ENCODE results near the gene B4GALNT4.
"Not testable (repeated sequence)": the region's sequence is repeated elsewhere in the genome, so short reads cannot be mapped to it uniquely, and the experiment has no call there.

B4GALNT4 gene, protein sequence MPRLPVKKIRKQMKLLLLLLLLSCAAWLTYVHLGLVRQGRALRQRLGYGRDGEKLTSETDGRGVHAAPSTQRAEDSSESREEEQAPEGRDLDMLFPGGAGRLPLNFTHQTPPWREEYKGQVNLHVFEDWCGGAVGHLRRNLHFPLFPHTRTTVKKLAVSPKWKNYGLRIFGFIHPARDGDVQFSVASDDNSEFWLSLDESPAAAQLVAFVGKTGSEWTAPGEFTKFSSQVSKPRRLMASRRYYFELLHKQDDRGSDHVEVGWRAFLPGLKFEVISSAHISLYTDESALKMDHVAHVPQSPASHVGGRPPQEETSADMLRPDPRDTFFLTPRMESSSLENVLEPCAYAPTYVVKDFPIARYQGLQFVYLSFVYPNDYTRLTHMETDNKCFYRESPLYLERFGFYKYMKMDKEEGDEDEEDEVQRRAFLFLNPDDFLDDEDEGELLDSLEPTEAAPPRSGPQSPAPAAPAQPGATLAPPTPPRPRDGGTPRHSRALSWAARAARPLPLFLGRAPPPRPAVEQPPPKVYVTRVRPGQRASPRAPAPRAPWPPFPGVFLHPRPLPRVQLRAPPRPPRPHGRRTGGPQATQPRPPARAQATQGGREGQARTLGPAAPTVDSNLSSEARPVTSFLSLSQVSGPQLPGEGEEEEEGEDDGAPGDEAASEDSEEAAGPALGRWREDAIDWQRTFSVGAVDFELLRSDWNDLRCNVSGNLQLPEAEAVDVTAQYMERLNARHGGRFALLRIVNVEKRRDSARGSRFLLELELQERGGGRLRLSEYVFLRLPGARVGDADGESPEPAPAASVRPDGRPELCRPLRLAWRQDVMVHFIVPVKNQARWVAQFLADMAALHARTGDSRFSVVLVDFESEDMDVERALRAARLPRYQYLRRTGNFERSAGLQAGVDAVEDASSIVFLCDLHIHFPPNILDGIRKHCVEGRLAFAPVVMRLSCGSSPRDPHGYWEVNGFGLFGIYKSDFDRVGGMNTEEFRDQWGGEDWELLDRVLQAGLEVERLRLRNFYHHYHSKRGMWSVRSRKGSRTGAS

DNA sequence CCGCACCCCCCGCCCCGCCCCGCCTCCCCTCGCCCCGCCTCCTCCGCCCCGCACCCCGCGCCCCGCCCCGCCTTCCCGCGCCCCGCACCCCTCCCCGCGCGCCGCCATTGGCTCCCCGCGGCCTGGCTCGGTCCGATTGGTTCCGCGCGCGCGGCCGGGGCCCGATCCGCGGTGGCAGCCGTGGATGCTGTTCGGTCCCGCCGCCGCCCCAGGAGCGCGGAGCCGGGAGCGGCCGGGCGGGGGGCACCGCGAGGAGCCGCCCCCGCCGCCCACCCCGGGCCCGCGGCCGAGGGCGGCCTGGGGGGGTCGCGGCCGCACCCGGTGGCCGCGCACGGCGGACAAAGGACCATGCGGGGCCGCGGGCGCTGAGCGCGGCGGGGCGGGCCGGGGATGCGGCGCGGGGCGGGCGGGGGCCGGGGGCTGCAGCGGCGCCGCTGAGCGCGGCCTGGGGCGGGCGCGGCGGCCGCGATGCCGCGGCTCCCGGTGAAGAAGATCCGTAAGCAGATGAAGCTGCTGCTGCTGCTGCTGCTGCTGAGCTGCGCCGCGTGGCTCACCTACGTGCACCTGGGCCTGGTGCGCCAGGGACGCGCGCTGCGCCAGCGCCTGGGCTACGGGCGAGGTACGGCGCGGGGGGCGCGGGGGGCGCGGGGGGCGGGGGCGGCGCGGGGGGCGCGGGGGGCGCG, at the start of gene B4GALNT4:
B4GALNT4 (plus strand) TSS at position 164 of the 683 bp plus-strand sequence; CDS start at position 469, 305 bp downstream.
- DNase-seq, result peak in 1 of 2 donors; percentile 44

DNA sequence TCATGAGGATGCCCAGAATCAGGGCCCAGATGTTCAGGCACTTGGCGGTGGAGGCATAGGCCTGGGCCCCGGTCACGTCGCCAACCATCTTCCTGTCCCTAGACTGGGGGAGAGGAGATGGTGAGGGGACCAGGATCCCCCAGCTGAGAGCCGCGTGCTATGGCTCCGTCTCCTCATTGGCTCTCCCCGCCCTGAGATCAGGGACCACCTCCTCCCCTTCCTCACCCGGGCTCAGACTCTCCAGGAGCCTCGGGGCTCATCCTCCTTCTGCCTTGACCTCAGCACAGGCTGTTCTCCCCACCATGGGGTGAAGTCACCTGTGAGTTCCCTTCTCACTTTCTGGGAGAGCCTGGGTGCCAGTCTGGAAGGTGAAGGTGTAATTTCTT, 49.4 kb upstream of the B4GALNT4 start:
- DNase-seq, result not testable (repeated sequence)

DNA sequence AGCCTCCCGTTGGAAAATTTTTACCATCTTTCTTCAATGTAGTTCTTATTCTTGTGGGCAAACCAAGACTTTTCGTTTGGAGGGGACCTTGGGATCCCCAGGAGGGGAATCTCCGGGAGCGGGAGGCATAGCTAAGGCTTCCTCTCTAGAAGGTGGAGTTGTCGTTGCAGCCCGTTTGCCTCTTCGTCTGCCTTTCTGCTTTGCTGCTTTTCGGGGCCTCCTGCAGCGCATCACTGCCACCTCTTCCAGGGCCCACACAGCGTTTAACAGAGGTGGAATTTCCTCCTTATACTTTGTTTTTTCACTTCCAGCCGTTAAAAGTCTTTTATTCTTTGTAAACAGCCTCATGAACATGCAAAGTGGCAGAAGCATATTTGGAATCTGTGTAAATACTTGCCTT, 45.1 kb upstream of the B4GALNT4 start:
- DNase-seq, result no peak

DNA sequence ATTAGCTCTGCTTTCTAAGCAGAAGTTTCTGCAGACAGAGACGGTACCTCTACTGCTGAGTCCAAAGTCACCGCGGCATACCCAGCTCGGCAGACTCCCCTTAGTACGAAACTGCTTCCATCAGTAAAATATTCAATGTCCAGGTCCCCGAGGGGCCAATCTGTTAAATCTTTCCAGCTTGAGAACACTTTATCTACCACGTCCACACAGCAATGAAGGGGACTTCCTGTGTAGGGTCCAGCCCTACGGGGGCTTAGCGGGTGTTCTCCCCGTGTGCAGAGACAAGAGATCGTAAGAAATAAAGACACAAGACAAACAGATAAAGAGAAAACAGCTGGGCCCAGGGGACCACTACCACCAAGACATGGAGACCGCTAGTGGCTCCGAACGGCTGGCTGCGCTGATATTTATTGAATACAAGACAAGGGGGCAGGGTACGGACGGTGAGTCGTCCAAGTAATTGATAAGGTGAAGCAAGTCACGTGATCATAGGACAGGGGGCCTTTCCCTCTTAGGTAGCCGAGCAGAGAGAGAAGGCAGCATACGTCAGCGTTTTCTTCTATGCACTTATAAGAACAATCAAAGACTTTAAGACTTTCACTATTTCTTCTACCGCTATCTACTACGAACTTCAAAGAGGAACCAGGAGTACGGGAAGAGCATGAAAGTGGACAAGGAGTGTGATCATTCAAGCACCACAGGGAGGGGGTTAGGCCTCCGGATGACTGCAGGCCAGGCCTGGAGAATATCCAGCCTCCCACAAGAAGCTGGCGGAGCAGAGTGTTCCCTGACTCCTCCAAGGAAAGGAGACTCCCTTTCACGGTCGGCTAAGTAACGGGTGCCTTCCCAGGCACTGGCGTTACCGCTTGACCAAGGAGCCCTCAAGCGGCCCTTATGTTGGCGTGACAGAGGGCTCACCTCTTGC, 44.4 kb upstream of the B4GALNT4 start:
- DNase-seq, result peak in 1 of 2 donors; percentile 25

DNA sequence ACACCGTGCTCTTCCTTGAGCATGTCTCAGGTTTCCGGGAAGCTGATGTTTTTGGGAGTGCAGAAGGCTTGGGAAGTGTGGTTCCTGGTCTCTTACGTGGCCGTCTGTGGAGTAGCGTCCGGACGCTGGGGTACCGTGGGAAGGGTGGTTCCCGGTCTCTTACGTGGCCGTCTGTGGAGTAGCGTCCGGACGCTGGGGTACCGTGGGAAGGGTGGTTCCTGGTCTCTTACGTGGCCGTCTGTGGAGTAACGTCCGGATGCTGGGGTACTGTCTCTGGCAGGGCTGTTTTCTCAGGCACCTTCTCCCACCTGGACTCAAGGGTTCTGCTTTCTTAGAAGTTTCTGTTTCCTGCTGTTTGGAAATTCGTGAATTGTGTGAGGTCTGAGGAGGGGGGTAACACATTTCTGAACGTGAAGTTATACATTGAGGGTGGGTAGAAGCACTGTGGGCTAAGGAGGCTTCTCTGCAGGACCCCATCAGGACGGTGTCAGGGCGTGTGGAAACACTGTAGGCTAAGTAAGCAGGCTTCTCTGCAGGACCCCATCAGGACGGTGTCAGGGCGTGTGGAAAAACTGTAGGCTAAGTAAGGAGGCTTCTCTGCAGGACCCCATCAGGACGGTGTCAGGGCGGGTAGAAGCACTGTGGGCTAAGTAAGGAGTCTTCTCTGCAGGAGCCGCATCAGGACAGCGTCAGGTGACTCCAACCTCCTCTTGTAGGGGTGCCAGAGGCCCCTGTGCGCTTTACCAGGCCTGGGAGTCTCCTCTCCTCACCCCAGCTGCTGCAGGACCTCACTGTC, 43.3 kb upstream of the B4GALNT4 start:
- DNase-seq, result no peak

DNA sequence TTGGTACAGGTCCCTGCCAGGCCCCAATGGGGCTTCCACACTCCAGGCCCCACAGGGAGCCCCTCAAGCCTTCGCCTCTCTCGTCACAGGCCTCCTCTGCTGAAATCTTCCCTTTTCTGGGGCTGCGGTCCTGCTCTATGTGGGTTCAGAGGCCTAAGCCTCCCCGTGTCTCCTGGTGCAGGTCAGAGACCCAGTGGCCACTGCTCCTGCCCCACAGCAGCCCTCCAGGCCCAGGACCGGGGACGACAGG, 42.8 kb upstream of the B4GALNT4 start:
- DNase-seq, result no peak

DNA sequence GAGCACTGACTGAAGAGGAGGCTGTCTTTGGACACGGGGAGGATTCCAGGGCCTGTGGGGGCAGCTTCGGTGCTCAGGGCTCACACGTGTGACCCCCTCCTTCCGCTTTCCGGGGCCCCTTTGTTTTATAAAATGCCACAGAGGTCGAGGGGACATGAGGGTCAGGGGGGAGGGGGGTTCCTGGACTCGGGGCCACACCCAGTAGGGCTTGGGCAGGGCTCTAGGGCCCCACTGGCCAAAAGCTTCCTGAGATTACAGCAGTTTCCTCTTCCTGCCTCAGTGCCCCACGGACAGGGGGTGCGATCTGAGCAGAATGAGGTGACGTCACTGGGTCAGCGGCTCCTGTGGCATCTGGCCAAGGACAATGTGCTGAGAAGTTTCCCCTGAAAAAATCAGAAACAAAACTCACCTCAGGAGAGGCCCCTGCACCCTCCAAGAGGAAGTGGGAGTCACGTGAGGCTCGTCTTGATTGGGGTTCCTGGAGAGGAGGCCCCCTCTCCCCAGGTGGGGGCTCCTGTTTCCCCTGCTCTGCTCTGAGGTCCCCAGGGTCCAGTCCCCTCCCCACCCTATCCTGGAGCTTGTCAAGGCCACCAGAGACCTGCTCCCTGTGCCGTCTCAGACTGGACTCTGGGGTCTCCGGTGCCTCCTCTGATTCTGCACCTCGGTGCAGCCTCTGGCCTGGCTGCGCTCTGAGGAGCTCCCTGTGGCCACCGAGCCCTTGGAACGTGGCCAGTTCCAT, 42.3 kb upstream of the B4GALNT4 start:
- DNase-seq, result peak; percentile 88 to 89

DNA sequence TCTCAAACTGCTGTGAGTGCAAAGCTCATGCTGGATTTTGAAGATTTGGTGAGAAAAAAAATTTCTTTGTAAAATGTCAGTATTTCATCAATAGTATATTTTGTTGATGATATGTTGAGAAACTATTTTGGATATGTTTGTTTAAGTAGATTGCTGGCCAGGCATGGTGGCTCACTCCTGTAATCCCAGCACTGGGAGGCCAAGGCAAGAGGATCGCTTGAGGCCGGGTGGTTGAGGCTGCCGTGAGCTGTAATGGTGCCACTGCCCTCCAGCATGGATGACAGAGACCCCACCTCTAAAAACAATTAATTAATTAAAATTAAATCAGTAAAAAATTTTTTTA, 41.7 kb upstream of the B4GALNT4 start:
- DNase-seq, result no peak

DNA sequence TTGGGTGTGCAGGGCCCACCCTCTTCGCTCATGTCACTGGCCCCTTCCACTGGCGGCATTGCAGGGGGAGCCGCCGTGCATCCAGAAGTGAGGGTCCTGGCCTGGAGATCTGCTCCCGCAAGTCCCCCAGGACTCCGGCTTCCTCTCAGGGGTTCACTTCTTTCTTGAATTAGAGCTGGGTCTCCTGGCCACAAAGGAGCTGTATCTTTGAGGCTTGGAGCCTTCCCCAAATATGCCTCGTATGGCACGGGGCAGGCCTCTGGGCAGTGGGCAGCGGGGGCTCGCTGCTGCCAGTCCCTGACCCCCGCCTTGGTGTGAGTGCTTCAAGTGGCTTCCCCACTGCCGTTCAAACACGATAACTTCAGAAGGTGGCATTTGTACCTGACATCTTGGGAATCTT, 41.3 kb upstream of the B4GALNT4 start:
- DNase-seq, result no peak

DNA sequence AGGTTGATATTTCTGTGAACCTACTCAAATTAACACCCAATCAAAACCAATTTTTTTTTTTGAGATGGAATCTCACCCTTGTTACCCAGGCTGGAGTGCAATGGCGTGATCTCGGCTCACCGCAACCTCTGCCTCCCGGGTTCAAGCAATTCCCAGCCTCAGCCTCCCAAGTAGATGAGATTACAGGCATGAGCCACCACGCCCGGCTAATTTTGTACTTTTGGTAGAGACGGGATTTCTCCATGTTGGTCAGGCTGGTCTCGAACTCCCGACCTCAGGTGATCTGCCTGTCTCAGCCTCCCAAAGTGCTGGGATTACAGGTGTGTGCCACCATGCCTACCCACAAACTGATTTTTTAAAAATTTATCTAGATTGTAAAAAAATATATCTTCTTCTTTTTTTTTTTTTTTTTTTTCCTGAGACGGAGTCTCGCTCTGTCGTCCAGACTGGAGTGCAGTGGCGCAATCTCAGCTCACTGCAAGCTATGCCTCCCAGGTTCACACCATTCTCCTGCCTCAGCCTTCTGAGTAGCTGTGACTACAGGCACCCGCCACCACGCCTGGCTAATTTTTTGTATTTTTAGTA, 40.7 kb upstream of the B4GALNT4 start:
- DNase-seq, result not testable (repeated sequence)

DNA sequence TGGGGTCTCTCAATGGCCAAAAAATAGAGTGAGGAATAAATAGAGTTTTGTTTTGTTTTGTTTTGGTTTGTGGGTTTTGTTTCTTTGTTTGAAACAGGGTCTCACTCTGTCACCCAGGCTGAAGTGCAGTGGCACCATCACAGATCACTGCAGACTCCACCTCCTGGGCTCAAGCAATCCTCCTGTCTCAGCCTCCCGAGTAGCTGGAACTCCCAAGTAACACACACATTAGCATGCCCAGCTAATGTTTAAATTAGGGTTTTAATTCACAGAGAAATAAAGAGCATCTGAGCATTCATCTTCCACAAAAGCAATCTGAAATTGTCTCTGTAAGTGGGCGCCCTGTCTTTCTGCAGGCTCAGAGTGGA, 39.4 kb upstream of the B4GALNT4 start:
- DNase-seq, result no peak

DNA sequence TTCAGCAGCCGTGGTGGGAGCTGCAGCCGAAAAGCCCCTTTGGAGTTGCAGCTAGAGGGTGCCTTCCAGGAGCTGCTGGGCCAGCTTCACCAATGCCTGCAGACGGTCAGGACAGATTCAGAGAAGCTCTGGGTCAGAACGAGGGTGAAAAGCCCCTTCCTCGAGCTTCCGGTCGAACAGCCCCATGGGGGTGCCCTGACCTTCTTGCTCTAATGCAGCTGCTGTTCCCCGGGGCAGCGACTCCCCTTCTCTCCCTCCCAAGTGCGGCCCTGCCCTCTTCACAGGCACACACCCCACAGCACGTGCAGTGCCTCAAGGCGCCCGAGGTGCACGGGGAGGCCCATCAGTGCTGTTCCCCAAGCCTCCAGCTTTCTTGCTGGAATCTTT, 39.0 kb upstream of the B4GALNT4 start:
- no peak for DNase-seq

DNA sequence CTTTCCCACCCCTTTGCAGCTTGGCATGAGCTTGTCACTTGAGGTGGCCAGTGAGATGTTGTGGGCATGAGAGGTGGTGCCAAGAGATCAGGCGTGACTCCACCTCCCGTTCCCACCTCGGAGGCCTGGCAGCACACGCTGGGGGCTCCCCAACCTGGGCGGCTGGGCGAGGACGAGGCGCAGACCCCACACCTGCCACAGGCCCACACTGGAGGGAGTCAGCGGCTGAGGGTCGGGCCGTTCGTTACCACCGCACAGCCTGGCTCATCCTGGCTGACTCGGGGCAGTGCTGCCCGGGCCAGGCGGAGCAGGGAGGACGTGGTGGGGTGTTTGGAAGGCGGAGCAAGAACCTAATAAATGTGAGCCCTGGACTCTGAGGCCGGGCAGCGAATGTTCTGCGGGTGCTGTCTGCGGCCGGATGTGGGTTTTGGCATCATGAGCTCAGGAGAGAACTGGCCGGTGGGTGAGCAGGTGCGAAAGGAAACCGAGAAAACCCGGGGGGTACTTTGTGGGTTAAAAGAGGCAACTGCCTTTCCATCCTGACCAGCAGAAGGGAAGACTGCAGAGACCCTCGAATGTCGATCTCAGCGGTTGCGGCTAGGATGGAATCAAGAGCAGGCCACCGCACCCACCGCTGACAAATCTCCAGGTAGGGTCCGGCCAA, 38.5 kb upstream of the B4GALNT4 start:
- peak in 1 of 2 donors; percentile 46 for DNase-seq

DNA sequence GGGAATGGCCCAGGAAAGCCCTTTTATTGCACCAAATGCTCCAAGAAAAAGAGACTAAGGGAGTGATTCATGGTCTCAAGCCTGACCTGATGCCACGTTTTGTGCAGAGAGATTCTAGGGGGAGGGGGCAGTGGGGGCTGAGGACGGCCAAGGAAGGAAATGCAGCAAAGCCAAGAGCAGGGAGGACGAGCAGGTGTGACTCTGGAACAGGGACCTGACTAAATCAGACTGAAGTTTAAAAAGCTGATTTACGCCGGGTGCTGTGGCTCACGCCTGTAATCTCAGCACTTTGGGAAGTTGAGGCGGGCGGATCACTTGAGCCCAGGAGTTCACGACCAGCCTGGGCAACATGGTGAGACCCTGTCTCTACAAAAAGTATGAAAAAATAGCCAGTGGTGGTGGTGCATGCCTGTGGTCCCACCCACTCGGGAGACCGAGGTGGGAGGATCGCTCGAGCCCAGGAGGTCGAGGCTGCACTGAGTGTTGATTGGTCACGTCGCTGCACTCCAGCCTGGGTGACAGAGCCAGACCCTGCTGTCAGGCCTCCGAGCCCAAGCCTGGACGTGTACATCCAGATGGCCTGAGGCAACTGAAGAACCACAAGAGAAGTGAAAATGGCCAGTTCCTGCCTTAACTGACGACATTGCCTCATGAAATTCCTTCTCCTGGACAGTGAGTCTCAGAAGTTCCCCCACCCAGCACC, 37.8 kb upstream of the B4GALNT4 start:
- no peak for DNase-seq

DNA sequence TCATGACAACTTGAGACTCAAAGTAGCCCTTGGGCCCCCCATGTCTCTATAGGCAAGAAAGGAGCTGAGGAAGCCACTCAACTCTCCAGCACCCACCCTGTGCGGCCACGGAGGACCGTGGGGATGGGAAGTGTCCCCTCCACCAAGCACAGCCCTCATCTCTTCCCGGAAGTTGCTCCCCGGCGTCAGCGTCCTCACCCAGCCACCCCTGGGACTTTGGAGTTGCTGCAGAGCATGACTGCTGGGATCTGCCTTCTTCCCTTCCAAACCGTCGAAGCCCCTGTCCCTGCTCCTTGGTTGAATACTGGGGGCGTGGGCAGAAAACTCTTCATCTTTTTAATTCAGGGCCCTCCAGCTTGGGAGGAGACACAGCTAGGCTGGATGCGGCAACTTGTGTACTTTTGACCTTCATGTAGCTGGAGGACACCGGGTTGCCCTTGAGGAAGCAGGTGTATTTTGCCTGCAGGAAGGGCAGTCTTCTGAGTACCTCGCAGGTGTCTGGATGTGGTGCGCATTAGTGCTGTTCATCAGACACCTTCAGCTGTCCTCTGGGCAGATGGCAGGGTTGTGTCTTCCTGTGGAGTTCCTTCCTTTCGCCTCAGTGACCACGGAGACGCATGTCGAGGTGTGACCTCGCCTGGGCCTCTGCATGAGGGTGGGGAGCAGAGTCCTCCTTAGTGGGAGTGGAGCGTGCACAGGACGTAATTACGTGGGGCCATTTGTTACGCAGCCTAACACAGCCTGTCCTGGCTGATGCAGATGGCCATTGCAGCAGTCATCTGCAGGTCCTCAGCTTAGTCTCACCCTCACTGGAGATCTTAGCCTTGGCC, 36.4 kb upstream of the B4GALNT4 start:
- no peak for DNase-seq

DNA sequence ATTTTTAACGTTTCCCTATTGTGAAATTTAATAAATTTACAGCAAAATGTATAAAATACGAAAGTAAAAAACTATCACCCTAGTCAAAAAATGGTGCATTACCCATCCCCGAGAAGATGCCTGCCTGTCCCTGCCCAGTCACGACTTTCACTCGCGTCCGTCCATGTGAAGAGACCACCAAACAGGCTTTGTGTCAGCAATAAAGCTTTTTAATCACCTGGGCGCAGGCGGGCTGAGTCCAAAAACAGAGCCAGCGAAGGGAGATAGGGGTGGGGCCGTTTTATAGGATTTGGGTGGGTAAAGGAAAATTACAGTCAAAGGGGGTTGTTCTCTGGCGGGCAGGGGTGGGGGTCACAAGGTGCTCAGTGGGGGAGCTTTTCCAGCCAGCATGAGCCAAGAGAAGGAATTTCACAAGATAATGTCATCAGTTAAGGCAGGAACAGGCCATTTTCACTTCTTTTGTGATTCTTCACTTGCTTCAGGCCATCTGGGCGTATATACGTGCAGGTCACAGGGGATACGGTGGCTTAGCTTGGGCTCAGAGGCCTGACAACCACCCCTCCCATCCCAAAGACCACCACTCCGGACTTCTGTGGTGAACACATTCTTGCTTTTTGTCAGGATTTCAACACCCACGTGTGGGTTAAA, 35.6 kb upstream of the B4GALNT4 start:
- DNase-seq, result not testable (repeated sequence)

DNA sequence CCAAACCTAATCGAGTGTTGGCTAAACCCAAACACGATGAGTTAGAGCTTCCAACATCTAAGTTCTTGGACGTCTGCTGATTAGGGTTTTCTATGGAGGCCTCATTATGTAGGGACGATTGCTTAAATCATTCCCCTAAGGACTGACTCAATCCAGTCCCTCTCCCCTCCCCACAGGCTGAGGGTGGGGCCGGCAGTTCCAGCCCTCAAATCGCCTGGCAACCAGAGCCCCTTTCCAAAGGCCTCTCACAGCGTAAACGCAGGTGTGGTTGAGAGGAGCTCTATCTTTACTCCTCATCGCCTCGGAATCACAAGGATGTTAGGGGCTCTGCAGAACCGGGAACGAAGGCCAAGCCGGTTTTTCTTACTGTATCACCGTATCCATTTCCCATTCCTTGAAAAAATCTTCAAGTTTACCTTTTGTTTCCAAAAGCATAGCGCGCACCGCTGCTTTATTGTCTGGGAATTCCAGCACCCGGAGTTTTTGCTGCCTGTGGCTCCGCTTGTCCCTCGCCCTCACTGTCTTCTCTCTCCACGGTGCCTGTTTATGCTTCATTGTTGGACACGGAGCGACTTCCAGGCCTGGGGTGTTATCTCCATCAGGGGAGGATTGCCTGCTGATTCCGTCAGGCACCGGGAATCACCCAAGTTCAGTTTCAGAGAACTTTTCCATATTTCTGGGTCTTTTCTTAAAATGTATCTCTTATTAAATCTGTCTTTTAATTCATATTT, 34.9 kb upstream of the B4GALNT4 start:
- DNase-seq, result no peak
